Measurements from ENCODE around the gene MTHFD2.

GRCh38 chr2:74191596-74192380, 6.6 kb upstream of the MTHFD2 start:
- no peak for TF ChIP-seq CTCF (IDR thresholded peaks at IDR 0.05; ENCODE audit: low read depth, low read length, poor library complexity, severe bottlenecking)
- no peak for TF ChIP-seq EZH2phosphoT487 (IDR thresholded peaks at IDR 0.05; ENCODE audit: borderline replicate concordance, low read length)

Measured in DOHH2 (cell line).